ENCODE results near the gene MET. TPM values are rescaled to one million over a fixed set of nuclear protein-coding genes. Genes with fewer than 3 reads are reported as not detected.
A peak's percentile ranks its signal among the peaks of the same experiment; 100 is the strongest.

The MET gene
- total and polyA plus RNA-seq, 4 donors, result 10.2 to 41.9 (median 25.4) TPM

DNA sequence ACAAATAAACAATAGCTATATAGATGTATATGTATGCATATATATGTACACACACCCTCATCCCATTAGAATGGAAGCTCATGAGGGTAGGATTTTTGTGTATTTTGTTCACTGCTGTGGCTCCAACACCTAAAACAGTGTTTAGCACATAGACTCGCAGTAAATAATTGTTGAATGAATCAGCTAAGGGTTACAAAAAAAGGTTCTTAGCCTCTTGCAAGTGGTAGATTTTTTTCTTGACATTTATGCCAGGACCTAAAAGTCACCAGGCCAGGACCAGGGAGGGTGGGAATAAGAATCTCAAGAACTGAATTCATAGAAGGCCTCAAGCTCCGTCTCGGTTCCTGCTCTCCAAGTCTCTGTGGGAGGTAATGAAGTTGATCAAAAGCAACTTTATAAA is 107.9 kb downstream of the MET start:
- WGBS, result 91% methylated on average over 3 of the region's 3 CpGs
- peak overlapping the region in 1 of 2 donors; percentile 11 for H3K27ac ChIP-seq (ENCODE audit: low read depth in 1 of 2, low read length in 2 of 2)
- no peaks in the 10 kb centered on the region for H3K27me3 ChIP-seq (ENCODE audit: control insufficient read depth in 4 of 4, insufficient read depth in 4 of 4, low read length in 3 of 4)
- peaks cover 0 to 31% (median 9%) of the 10 kb centered on the region in 4 donors for H3K4me1 ChIP-seq (ENCODE audit: control insufficient read depth in 4 of 4, insufficient read depth in 4 of 4, low read length in 3 of 4)
- no peak overlapping the region for H3K9ac ChIP-seq (ENCODE audit: low read depth in 1 of 2, low read length in 2 of 2)
- no peak for TF ChIP-seq JUND (IDR thresholded peaks at IDR 0.05)
- TF ChIP-seq YY1 (IDR thresholded peaks at IDR 0.05), result no peak
- no peak for TF ChIP-seq FOXA2 (IDR thresholded peaks at IDR 0.05)
- no peak for TF ChIP-seq SP1 (IDR thresholded peaks at IDR 0.05)
- no peak for TF ChIP-seq MAX (IDR thresholded peaks at IDR 0.05)
- no peak for TF ChIP-seq HNF4G (IDR thresholded peaks at IDR 0.05)
- TF ChIP-seq CTCF (IDR thresholded peaks at IDR 0.05; ENCODE audit: low read depth, low read length, missing input control), result no peak
- TF ChIP-seq GABPA (IDR thresholded peaks at IDR 0.05 in 1 of 2, conservative IDR thresholded peaks at IDR 0.05 in 1 of 2), result no peak
- no peak for TF ChIP-seq REST (IDR thresholded peaks at IDR 0.05)
- no peak for TF ChIP-seq RAD21 (IDR thresholded peaks at IDR 0.05)
- TF ChIP-seq NR2F2 (IDR thresholded peaks at IDR 0.05), result no peak
- no peak for TF ChIP-seq HNF4A (conservative IDR thresholded peaks at IDR 0.05)
- TF ChIP-seq FOXA1 (IDR thresholded peaks at IDR 0.05), result no peak
- peaks cover 0 to 15% (median 7%) of the 10 kb centered on the region in 4 donors for H3K36me3 ChIP-seq (ENCODE audit: control insufficient read depth in 4 of 4, insufficient read depth in 3 of 4, low read depth in 1 of 4, low read length in 3 of 4)
- DNase-seq (ENCODE audit: low spot score), result no peak
- no peaks in the 10 kb centered on the region for H3K9me3 ChIP-seq (ENCODE audit: control insufficient read depth in 4 of 4, low read length in 3 of 4)
- H3K4me3 ChIP-seq (ENCODE audit: low read depth in 1 of 3, low read length in 3 of 3), result no peak overlapping the region

DNA sequence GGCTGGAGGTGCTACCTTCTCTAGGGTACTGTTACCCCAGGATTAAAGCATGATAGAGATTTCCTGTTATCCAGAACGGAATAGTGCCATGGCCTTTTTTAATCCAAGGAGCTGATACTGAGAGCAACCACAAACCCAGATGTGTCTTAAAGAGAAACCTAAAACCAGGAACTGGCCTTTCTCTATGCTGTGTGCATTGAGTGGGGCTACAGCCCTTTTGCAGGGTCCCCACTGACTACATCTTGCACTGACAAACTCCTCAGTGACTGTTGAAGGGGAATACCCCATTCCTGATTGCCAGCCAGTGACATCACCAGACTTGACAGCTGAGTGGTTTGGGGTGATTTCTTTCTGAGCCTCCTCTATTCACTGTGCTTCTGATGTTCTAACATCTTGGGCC is 108.5 kb downstream of the MET start:
- TF ChIP-seq GABPA (IDR thresholded peaks at IDR 0.05 in 1 of 2, conservative IDR thresholded peaks at IDR 0.05 in 1 of 2), result no peak
- DNase-seq (ENCODE audit: low spot score), result no peak
- Histone ChIP-seq H3K9me3 (ENCODE audit: control insufficient read depth in 4 of 4, low read length in 3 of 4) (no peaks in the 10 kb centered on the region), H3K4me1 (ENCODE audit: control insufficient read depth in 4 of 4, insufficient read depth in 4 of 4, low read length in 3 of 4) (peaks cover 0 to 32% (median 9%) of the 10 kb centered on the region in 4 donors), H3K9ac (ENCODE audit: low read depth in 1 of 2, low read length in 2 of 2) (no peak overlapping the region), H3K27ac (ENCODE audit: low read depth in 1 of 2, low read length in 2 of 2) (peak overlapping the region; percentile 11 to 19), H3K27me3 (ENCODE audit: control insufficient read depth in 4 of 4, insufficient read depth in 4 of 4, low read length in 3 of 4) (no peaks in the 10 kb centered on the region), H3K4me3 (ENCODE audit: low read depth in 1 of 3, low read length in 3 of 3) (no peak overlapping the region), H3K36me3 (ENCODE audit: control insufficient read depth in 4 of 4, insufficient read depth in 3 of 4, low read depth in 1 of 4, low read length in 3 of 4) (peaks cover 0 to 15% (median 7%) of the 10 kb centered on the region in 4 donors)
- WGBS, result 71% methylated on average over 1 of the region's 1 CpG

DNA sequence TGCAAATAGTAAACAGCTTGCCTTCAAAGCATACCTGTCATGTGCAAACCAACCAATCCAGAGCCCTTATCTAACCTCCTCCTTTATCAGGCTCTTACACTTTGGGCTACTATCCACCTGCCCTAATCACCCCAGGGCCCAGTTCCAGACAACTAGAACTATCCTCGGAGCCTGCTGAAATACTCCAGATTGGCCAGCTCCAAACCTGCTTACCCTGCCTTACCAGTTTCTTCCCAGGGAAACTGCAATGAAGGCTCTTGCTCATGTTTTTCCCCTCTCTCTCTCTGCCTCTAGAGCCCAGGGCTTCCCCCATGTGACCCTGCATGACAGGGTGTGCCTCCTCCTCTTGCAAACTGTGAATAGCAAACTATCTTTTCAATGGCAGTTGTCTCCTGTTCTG is 109.0 kb downstream of the MET start:
- Histone ChIP-seq H3K4me3 (ENCODE audit: low read depth in 1 of 3, low read length in 3 of 3) (no peak overlapping the region), H3K9me3 (ENCODE audit: control insufficient read depth in 4 of 4, low read length in 3 of 4) (no peaks in the 10 kb centered on the region), H3K36me3 (ENCODE audit: control insufficient read depth in 4 of 4, insufficient read depth in 3 of 4, low read depth in 1 of 4, low read length in 3 of 4) (peaks cover 0 to 15% (median 7%) of the 10 kb centered on the region in 4 donors), H3K27ac (ENCODE audit: low read depth in 1 of 2, low read length in 2 of 2) (peak overlapping the region in 1 of 2 donors; percentile 1), H3K9ac (ENCODE audit: low read depth in 1 of 2, low read length in 2 of 2) (no peak overlapping the region), H3K27me3 (ENCODE audit: control insufficient read depth in 4 of 4, insufficient read depth in 4 of 4, low read length in 3 of 4) (no peaks in the 10 kb centered on the region), H3K4me1 (ENCODE audit: control insufficient read depth in 4 of 4, insufficient read depth in 4 of 4, low read length in 3 of 4) (peaks cover 0 to 32% (median 9%) of the 10 kb centered on the region in 4 donors)
- no peak for DNase-seq (ENCODE audit: low spot score)
- 34% methylated on average over 1 of the region's 1 CpG for WGBS
- TF ChIP-seq SP1 (IDR thresholded peaks at IDR 0.05) (peak; percentile 44), NR2F2 (IDR thresholded peaks at IDR 0.05) (no peak), FOXA2 (IDR thresholded peaks at IDR 0.05) (no peak), RXRA (IDR thresholded peaks at IDR 0.05) (peak in 1 of 2 donors; percentile 16), YY1 (IDR thresholded peaks at IDR 0.05) (no peak), FOXA1 (IDR thresholded peaks at IDR 0.05) (no peak), ZBTB33 (IDR thresholded peaks at IDR 0.05) (no peak), TAF1 (conservative IDR thresholded peaks at IDR 0.05) (no peak), CTCF (IDR thresholded peaks at IDR 0.05; ENCODE audit: low read depth, low read length, missing input control) (no peak), GABPA (IDR thresholded peaks at IDR 0.05 in 1 of 2, conservative IDR thresholded peaks at IDR 0.05 in 1 of 2) (no peak), JUND (IDR thresholded peaks at IDR 0.05) (no peak), HNF4G (IDR thresholded peaks at IDR 0.05) (no peak), EGR1 (IDR thresholded peaks at IDR 0.05; ENCODE audit: low read depth in 2 of 2) (no peak), RAD21 (IDR thresholded peaks at IDR 0.05) (no peak)
- TF ChIP-seq, protein P1, sequence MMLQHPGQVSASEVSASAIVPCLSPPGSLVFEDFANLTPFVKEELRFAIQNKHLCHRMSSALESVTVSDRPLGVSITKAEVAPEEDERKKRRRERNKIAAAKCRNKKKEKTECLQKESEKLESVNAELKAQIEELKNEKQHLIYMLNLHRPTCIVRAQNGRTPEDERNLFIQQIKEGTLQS (IDR thresholded peaks at IDR 0.05), result no peak
